H1 (cell line): Measurements from ENCODE around the gene ENPP3. TPM values are rescaled to one million over a fixed set of nuclear protein-coding genes. Genes with fewer than 3 reads are reported as not detected.

Source experiments
- CTCF ChIA-PET: fragments of 300-600 bp; sonication (Branson Sonifier 250); formaldehyde crosslinking; loops from one replicate; lab custom pipeline; 2021; ENCODE audit not compliant: partially characterized antibody; lab: Charles Lee
- POLR2A ChIA-PET: fragments of 300-600 bp; sonication (Branson Sonifier 250); formaldehyde crosslinking; loops from one replicate; lab custom pipeline; 2021; ENCODE audit warnings: inconsistent platforms; ENCODE audit not compliant: partially characterized antibody; lab: Charles Lee
- DNase-seq, 2 experiments: peaks; one replicate each; pipeline versions ENCODE4 v3.0.0 to v3.0.0-alpha.2; 2010 to 2022; ENCODE audit warnings: low spot score in 2 of 2, low read depth in 1 of 2, mixed read lengths in 1 of 2
- FAIRE-seq: peaks from 2 replicates; lab custom pipeline; 2011; peaks lifted over from hg19 to GRCh38; lab: Jason Lieb, UNC
- H2AFZ ChIP-seq: 2 replicates; pipeline ENCODE4 v1.8.1; 2012; ENCODE audit warnings: low read length, inconsistent platforms
- H2AK5ac ChIP-seq: 2 replicates; pipeline ENCODE4 v1.6.1; 2013; ENCODE audit warnings: low read depth, low read length
- H2BK120ac ChIP-seq: replicated peaks from 2 replicates; pipeline ENCODE3; 2013; ENCODE audit warnings: low read depth, low read length, inconsistent platforms
- H2BK12ac ChIP-seq: 2 replicates; pipeline ENCODE4 v1.6.1; 2013; ENCODE audit warnings: low read depth, low read length
- H2BK15ac ChIP-seq: 2 replicates; pipeline ENCODE4 v1.6.1; 2013; ENCODE audit warnings: low read length
- H2BK20ac ChIP-seq: 2 replicates; pipeline ENCODE4 v1.6.1; 2013; ENCODE audit warnings: low read length
- H2BK5ac ChIP-seq: 2 replicates; pipeline ENCODE4 v1.6.1; 2013; ENCODE audit warnings: low read depth, low read length
- H3K14ac ChIP-seq: 2 replicates; pipeline ENCODE4 v1.6.1; 2013; ENCODE audit warnings: inconsistent platforms; ENCODE audit not compliant: insufficient read length
- H3K18ac ChIP-seq: 2 replicates; pipeline ENCODE4 v1.6.1; 2013; ENCODE audit warnings: low read length; ENCODE audit errors: extremely low read depth
- H3K23ac ChIP-seq: 2 replicates; pipeline ENCODE4 v1.6.1; 2013; ENCODE audit warnings: inconsistent platforms; ENCODE audit not compliant: insufficient read length
- H3K23me2 ChIP-seq: 2 replicates; pipeline ENCODE4 v1.6.1; 2013; ENCODE audit warnings: low read depth, low read length
- H3K27ac ChIP-seq: 2 replicates; pipeline ENCODE4 v1.6.1; 2011; ENCODE audit warnings: low read depth, low read length, inconsistent platforms
- H3K27me3 ChIP-seq, 4 experiments: replicated peaks in 1 of 4; 1 replicate in 1 of 4; 2 replicates in 3 of 4; pipeline versions ENCODE4 v1.6.1 to v1.8.1; 2011 to 2013; ENCODE audit warnings: low read length in 3 of 4, mild to moderate bottlenecking in 3 of 4, inconsistent platforms in 2 of 4, mixed read lengths in 2 of 4, moderate library complexity in 1 of 4; ENCODE audit not compliant: control insufficient read depth in 3 of 4, insufficient read depth in 3 of 4; ENCODE audit errors: extremely low read depth in 1 of 4
- H3K36me3 ChIP-seq, 4 experiments: 2 replicates each; pipeline versions ENCODE4 v1.6.1 to v1.8.1; 2011 to 2013; ENCODE audit warnings: mild to moderate bottlenecking in 4 of 4, low read length in 3 of 4, moderate library complexity in 2 of 4, control low read depth in 1 of 4, inconsistent platforms in 1 of 4; ENCODE audit not compliant: insufficient read depth in 4 of 4, control insufficient read depth in 2 of 4
- H3K4ac ChIP-seq: replicated peaks from 2 replicates; pipeline ENCODE3; 2013; ENCODE audit warnings: low read length, low read depth, mixed read lengths, inconsistent platforms; ENCODE audit not compliant: insufficient read length
- H3K4me1 ChIP-seq, 4 experiments: replicated peaks in 1 of 4; 1 replicate in 1 of 4; 2 replicates in 3 of 4; pipeline versions ENCODE4 v1.6.1 to v1.8.1; 2011 to 2013; ENCODE audit warnings: low read length in 3 of 4, inconsistent platforms in 2 of 4, mixed read lengths in 1 of 4; ENCODE audit not compliant: insufficient read depth in 4 of 4, control insufficient read depth in 3 of 4
- H3K4me2 ChIP-seq, 2 experiments: 2 replicates each; pipeline versions ENCODE4 v1.6.1 to v1.8.1; 2011 to 2013; ENCODE audit warnings: low read depth in 2 of 2, low read length in 2 of 2, control low read depth in 1 of 2, inconsistent platforms in 1 of 2, mild to moderate bottlenecking in 1 of 2; ENCODE audit not compliant: insufficient read depth in 1 of 2
- H3K4me3 ChIP-seq, 4 experiments: fragments of 200-600, 300-600 bp in 1 of 4; sonication (generic), shearing (Covaris generic), sonication (Bioruptor Twin) in 1 of 4; 2 replicates each; pipeline versions ENCODE4 v1.5.1 to v1.8.1; 2011 to 2016; ENCODE audit warnings: low read length in 4 of 4, low read depth in 3 of 4, control low read depth in 2 of 4, inconsistent platforms in 2 of 4, mild to moderate bottlenecking in 2 of 4, mixed read lengths in 1 of 4, moderate library complexity in 1 of 4; ENCODE audit not compliant: insufficient read depth in 2 of 4; ENCODE audit errors: extremely low read depth in 1 of 4
- H3K56ac ChIP-seq: replicated peaks from 2 replicates; pipeline ENCODE3; 2013; ENCODE audit warnings: low read depth, mild to moderate bottlenecking, mixed read lengths, low read length, inconsistent platforms; ENCODE audit not compliant: insufficient read length
- H3K79me1 ChIP-seq: 2 replicates; pipeline ENCODE4 v1.6.1; 2013; ENCODE audit warnings: low read depth, low read length, control low read depth
- H3K79me2 ChIP-seq, 2 experiments: 2 replicates each; pipeline versions ENCODE4 v1.6.1 to v1.8.1; 2012 to 2013; ENCODE audit warnings: low read length in 2 of 2, mild to moderate bottlenecking in 2 of 2, inconsistent platforms in 1 of 2; ENCODE audit not compliant: insufficient read depth in 2 of 2, control insufficient read depth in 1 of 2
- H3K9ac ChIP-seq, 4 experiments: replicated peaks in 1 of 4; 1 replicate in 1 of 4; 2 replicates in 3 of 4; pipeline versions ENCODE4 v1.6.1 to v1.8.1; 2011 to 2013; ENCODE audit warnings: low read depth in 3 of 4, low read length in 3 of 4, control low read depth in 2 of 4, mild to moderate bottlenecking in 2 of 4, moderate library complexity in 2 of 4, inconsistent platforms in 1 of 4; ENCODE audit errors: extremely low read depth in 1 of 4
- H3K9me3 ChIP-seq, 2 experiments: 2 replicates each; pipeline versions ENCODE4 v1.6.1 to v1.8.1; 2012 to 2013; ENCODE audit warnings: mild to moderate bottlenecking in 2 of 2, moderate library complexity in 2 of 2, control low read depth in 1 of 2, inconsistent platforms in 1 of 2, low read depth in 1 of 2, low read length in 1 of 2, mixed read lengths in 1 of 2; ENCODE audit not compliant: insufficient read depth in 2 of 2
- H4K20me1 ChIP-seq, 2 experiments: replicated peaks in 1 of 2; 2 replicates each; pipeline versions ENCODE3 to v1.8.1; 2011 to 2013; ENCODE audit warnings: inconsistent platforms in 2 of 2, low read length in 2 of 2, mild to moderate bottlenecking in 1 of 2; ENCODE audit not compliant: insufficient read depth in 2 of 2, control insufficient read depth in 1 of 2
- H4K5ac ChIP-seq: 2 replicates; pipeline ENCODE4 v1.6.1; 2013; ENCODE audit warnings: low read length, low read depth, mixed read lengths, inconsistent platforms; ENCODE audit not compliant: insufficient read length
- H4K8ac ChIP-seq: 2 replicates; pipeline ENCODE4 v1.8.0; 2013; ENCODE audit warnings: mild to moderate bottlenecking, moderate library complexity, low read length, inconsistent platforms; ENCODE audit not compliant: insufficient read depth; ENCODE audit errors: extremely low read depth
- H4K91ac ChIP-seq: replicated peaks from 2 replicates; pipeline ENCODE3; 2013; ENCODE audit warnings: low read length, mixed read lengths, inconsistent platforms; ENCODE audit not compliant: insufficient read length
- ASH2L ChIP-seq: fragments of 200-600, 300-600 bp; sonication (generic); IDR thresholded peaks from one replicate; pipeline ENCODE4 v1.7.1; 2017; ENCODE audit warnings: low read length
- BACH1 ChIP-seq: IDR thresholded peaks from 2 replicates; pipeline ENCODE4 v1.6.1; 2012; ENCODE audit warnings: low read length, improper control_type of control experiment
- CBX5 ChIP-seq: fragments of 300-800, 300-1000 bp; sonication (generic); IDR thresholded peaks from 2 replicates; pipeline ENCODE4 v1.7.1; 2016; ENCODE audit warnings: antibody characterized with exemption, low read length, low read depth
- CREB1 ChIP-seq: IDR thresholded peaks from 2 replicates; pipeline ENCODE4 v1.6.1; 2012; ENCODE audit warnings: inconsistent platforms
- HDAC2 ChIP-seq, 2 experiments: fragments of 300-600 bp in 1 of 2; sonication (generic) in 1 of 2; IDR thresholded peaks; 2 replicates each; pipeline ENCODE4 v1.6.1; 2011 to 2012; ENCODE audit warnings: low read depth in 2 of 2, low read length in 2 of 2, mild to moderate bottlenecking in 2 of 2, moderate library complexity in 2 of 2, borderline replicate concordance in 1 of 2, inconsistent platforms in 1 of 2
- HDAC6 ChIP-seq: IDR thresholded peaks from one replicate; pipeline ENCODE4 v1.7.1; 2012; ENCODE audit warnings: low read depth, mild to moderate bottlenecking, inconsistent platforms, low read length, moderate library complexity
- JUND ChIP-seq: IDR thresholded peaks from 2 replicates; pipeline ENCODE4 v1.6.1; 2011; ENCODE audit warnings: mild to moderate bottlenecking, improper control_type of control experiment, low read length
- KDM4A ChIP-seq: IDR thresholded peaks from one replicate; pipeline ENCODE4 v1.7.1; 2012; ENCODE audit warnings: low read depth, mild to moderate bottlenecking, moderate library complexity, low read length, inconsistent platforms; ENCODE audit not compliant: severe bottlenecking
- NRF1 ChIP-seq: IDR thresholded peaks from 2 replicates; pipeline ENCODE4 v1.6.1; 2011; ENCODE audit warnings: mild to moderate bottlenecking, low read depth, low read length, improper control_type of control experiment
- RNF2 ChIP-seq: fragments of 200-900, 300-1000 bp; sonication (generic); IDR thresholded peaks from 2 replicates; pipeline ENCODE4 v1.7.1; 2016; ENCODE audit warnings: borderline replicate concordance, low read depth, mild to moderate bottlenecking, antibody characterized with exemption, low read length; ENCODE audit not compliant: poor library complexity, severe bottlenecking; ENCODE audit errors: missing control alignments
- RXRA ChIP-seq: IDR thresholded peaks from 2 replicates; pipeline ENCODE4 v1.6.1; 2011; ENCODE audit warnings: low read depth, mild to moderate bottlenecking, low read length, moderate library complexity; ENCODE audit not compliant: insufficient read depth
- SAP30 ChIP-seq: fragments of 300-600 bp; sonication (generic); IDR thresholded peaks from 2 replicates; pipeline ENCODE4 v1.7.1; 2012; ENCODE audit warnings: low read length, moderate library complexity, mild to moderate bottlenecking, inconsistent platforms; ENCODE audit not compliant: insufficient read depth, insufficient replicate concordance
- SP1 ChIP-seq: IDR thresholded peaks from 2 replicates; pipeline ENCODE4 v1.6.1; 2011; ENCODE audit warnings: low read depth, low read length
- YY1 ChIP-seq: IDR thresholded peaks from 2 replicates; pipeline ENCODE4 v1.6.1; 2011; ENCODE audit warnings: low read depth, mild to moderate bottlenecking, low read length
- WGBS, 2 experiments: shearing (Covaris generic) in 1 of 2; methylation state at CpG; one replicate each; pipeline versions ENCODE4 v1.1.6 to v1.1.7; 2013 to 2015; ENCODE audit warnings: low lambda C conversion rate in 2 of 2, mixed read lengths in 2 of 2, inconsistent platforms in 1 of 2, low coverage in 1 of 2, missing lambda C conversion rate in 1 of 2; ENCODE audit not compliant: insufficient replicate concordance in 2 of 2, insufficient coverage in 1 of 2, insufficient read length in 1 of 2; ENCODE audit errors: extremely low coverage in 1 of 2, missing lambda C conversion rate in 1 of 2; 5-methylcytosine and 5-hydroxymethylcytosine counted together
- polyA plus RNA-seq, 7 experiments: library from polyadenylated mRNA; depleted of rRNA in 3 of 7; stranded (reverse) in 5 of 7; unstranded in 2 of 7; fragments of >200 nt in 5 of 7; fragments of 200-250 nt in 2 of 7; gene quantifications; 1 replicate in 5 of 7; 2 replicates in 1 of 7; 4 replicates in 1 of 7; pipeline versions ENCODE4 v1.2.1 to v1.2.3, GENCODE V29; 2011 to 2013; ENCODE audit warnings: missing spikeins in 2 of 7, mixed read lengths in 2 of 7
- total RNA-seq: library from RNA; stranded (reverse); fragmentation: NEBNext Ultra II Directional; extraction: Animal tissue kit (Norgen Biotek cat#: 25700); gene quantifications from 2 replicates; pipeline ENCODE4 v1.2.1, GENCODE V29; 2021

The ENPP3 gene
- total and polyA plus RNA-seq, 2 of the 8 experiments (the other 6 are each of a cell fraction or from before 2014, with no cell fraction given): 0.11 TPM; not detected in 1

DNA sequence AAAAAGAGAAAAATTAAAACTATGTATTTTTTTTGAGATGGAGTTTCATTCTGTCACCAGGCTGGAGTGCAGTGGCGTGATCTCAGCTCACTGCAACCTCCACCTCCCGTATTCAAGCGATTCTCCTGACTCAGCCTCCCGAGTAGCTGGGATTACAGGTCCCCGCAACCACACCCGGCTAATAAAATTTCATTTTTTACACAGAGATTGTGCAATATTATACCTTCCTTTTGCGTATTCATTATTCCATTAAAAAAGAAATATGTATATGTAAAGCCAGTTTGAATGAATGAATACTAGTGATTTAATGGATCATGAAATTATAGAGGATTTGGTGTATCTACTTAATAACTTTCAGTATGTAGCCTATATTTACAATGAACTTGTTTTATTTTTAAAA, 111.9 kb downstream of the ENPP3 start:
- Histone ChIP-seq H3K4me3 (no peak overlapping the region), H2BK5ac (no peak overlapping the region), H2BK20ac (no peak overlapping the region), H3K23me2 (no peaks in the 10 kb centered on the region; the same call in 1 of the 2 replicates), H2BK120ac (no peak overlapping the region), H3K27me3 (no peaks in the 10 kb centered on the region), H3K23ac (no peak overlapping the region), H3K18ac (no peak overlapping the region), H3K4me2 (no peak overlapping the region), H3K4me1 (peaks cover 0 to 2% (median 0%) of the 10 kb centered on the region in 4 experiments; a peak in 2 of 7 replicates), H3K79me2 (no peaks in the 10 kb centered on the region), H2AFZ (no peak overlapping the region), H4K91ac (no peak overlapping the region), H3K36me3 (no peaks in the 10 kb centered on the region), H3K14ac (no peak overlapping the region), H2BK12ac (no peak overlapping the region), H2AK5ac (no peak overlapping the region), H3K9me3 (no peaks in the 10 kb centered on the region), H4K5ac (no peak overlapping the region), H2BK15ac (no peak overlapping the region), H3K9ac (no peak overlapping the region), H4K8ac (no peak overlapping the region), H4K20me1 (no peaks in the 10 kb centered on the region), H3K27ac (no peak overlapping the region), H3K79me1 (no peaks in the 10 kb centered on the region), H3K4ac (no peak overlapping the region), H3K56ac (no peak overlapping the region)
- ChIA-PET POLR2A (interaction anchor here (0.6 kb wide), 1 partner anchor 26 kb away, joined by 3 read pairs; no protein-coding TSS in a partner anchor), CTCF (interaction anchor here (0.7 kb wide), 1 partner anchor 161 kb away, joined by 3 read pairs; no protein-coding TSS in a partner anchor)
- DNase-seq (no peak), FAIRE-seq (no peak)
- WGBS, 2 experiments: 93% methylated on average over 7 of the region's 7 CpGs; no CpG with 5 or more reads in 1 of the 2 experiments
- TF ChIP-seq RXRA: no peak
- no peak for TF ChIP-seq NRF1
- no peak for TF ChIP-seq HDAC6
- no peak for TF ChIP-seq CBX5
- TF ChIP-seq SP1: no peak
- no peak for TF ChIP-seq HDAC2 (IDR thresholded peaks at IDR 0.05; ENCODE audit: borderline replicate concordance in 1 of 2, low read depth in 2 of 2, low read length in 2 of 2)
- TF ChIP-seq JUND: no peak
- TF ChIP-seq ASH2L: no peak
- no peak for TF ChIP-seq RNF2
- no peak for TF ChIP-seq YY1
- no peak for TF ChIP-seq SAP30
- no peak for TF ChIP-seq CREB1
- no peak for TF ChIP-seq BACH1
- TF ChIP-seq KDM4A: no peak
